Cardiac atrium fibroblast (primary cell): ENCODE data around the gene COL15A1. TPM values are rescaled to one million over a fixed set of nuclear protein-coding genes. Genes with fewer than 3 reads are reported as not detected.

Source experiments
- total RNA-seq: library from RNA; depleted of rRNA; stranded (reverse); fragments of >200 nt; gene quantifications from 2 replicates; pipeline ENCODE4 v1.2.3, GENCODE V29; 2015

The COL15A1 gene
- total RNA-seq: 1.3 and 6.2 TPM in 2 replicates

DNA sequence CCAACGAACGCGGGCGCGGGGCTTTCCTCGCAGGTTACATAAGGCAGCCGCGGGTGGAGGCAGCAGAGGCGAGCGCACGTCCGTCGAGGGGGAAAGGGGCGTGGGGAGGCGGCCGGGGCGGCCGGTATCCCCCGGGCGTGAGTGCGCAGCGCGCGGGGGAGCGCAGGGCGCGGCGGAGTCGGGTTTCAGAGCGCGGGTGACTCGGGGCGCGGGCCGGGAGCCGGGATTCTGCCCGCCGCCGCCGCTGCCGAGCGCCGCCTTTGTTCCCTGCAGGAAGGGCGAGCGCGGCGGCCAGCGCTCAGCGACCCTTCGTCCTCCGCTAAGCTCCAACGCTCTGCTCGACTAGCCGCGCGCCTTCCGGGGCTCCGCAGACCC lies at the start of gene COL15A1:
TSS of gene COL15A1 (plus strand) at position 226 of the 375 bp plus-strand sequence. CDS start 155 bp downstream, outside the sequence.

DNA sequence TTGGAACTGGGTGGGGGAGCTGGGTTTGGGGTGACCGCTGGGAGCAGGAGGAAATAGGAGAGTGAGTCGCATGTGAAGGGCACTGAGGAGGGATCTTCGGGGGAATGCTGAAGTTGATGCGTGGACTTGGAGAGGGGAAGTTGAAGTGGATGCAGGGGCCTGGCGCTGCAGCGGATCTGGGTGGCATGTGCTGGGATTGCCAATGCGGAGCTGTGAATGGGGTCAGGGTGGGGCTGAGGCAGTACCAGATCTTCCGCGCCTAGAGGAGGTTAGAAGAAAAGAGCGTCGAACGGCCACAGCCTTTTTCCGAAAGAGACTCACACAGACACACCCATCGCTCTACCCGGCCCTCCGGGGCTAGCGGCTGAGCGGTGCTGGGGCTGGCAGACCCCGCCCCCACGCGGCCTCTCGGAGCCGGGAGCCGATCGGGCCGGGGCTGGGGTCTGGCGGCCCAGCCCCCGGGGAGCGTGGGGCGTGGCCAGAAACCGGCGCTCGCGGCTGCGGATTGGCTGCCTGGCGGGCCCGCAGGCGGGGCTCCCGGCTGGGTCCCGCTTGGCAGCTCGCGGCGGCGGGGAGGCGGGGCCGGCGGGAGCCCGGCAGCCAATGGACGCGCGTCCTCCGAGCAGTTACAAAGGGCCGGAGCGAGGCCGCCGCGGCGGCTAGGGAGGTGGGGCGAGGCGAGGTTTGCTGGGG lies 160.9 kb downstream of the COL15A1 start, which contains the start of gene TGFBR1:
TSS of gene TGFBR1 (plus strand) at position 655 of the 693 bp plus-strand sequence. CDS start 93 bp downstream, outside the sequence.

Other genes starting within 250 kb of the COL15A1 start
- 0.18 and 0.32 TPM in 2 replicates for gene GABBR2, start 235.0 kb upstream of the COL15A1 start, total RNA-seq
- gene ANKS6, start 147.4 kb upstream of the COL15A1 start, total RNA-seq: 12.6 and 22.6 TPM in 2 replicates
- gene GALNT12, start 136.2 kb upstream of the COL15A1 start, total RNA-seq: 0.54 and 0.65 TPM in 2 replicates
- 12.1 and 18.6 TPM in 2 replicates for gene TGFBR1, start 161.2 kb downstream of the COL15A1 start, total RNA-seq